ENCODE measurements around the gene NDUFAF8. TPM values are rescaled to one million over a fixed set of nuclear protein-coding genes. Genes with fewer than 3 reads are reported as not detected.

The NDUFAF8 gene
- total RNA-seq, 2 experiments from 2014 or later, result 129 to 165 TPM

DNA sequence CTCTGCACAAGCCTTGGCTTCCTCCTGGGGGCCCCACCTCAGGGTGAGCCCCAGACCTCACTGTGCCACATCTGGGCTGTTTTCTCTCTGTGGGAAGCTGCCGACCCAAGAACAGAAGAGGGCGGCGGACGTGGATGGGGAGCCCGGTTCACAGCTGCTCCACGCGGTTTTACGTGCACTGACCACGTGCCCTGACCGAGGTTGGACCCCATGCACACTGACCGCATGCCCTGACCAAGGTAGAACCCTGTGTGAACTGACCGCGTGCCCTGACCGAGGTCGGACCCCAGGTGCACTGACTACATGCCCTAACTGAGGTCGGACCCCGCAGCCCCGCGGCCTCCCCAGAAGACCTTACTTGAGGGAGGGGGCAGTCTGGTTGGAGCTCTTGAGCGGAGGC lies 36.0 kb upstream of the NDUFAF8 start:
- Histone ChIP-seq H3K4me2 (ENCODE audit: low read length) (no peak overlapping the region), H3K9me2 (ENCODE audit: insufficient read depth, low read length) (no peaks in the 10 kb centered on the region), H3K36me3 (ENCODE audit: insufficient read depth, low read length) (peaks cover 36% of the 10 kb centered on the region), H3K9me3 (ENCODE audit: low read length) (no peaks in the 10 kb centered on the region), H3K4me1 (ENCODE audit: insufficient read depth, low read length, poor library complexity, severe bottlenecking) (peaks cover 19% of the 10 kb centered on the region), H3K79me2 (ENCODE audit: insufficient read depth, low read depth, low read length) (no peaks in the 10 kb centered on the region), H4K20me1 (ENCODE audit: insufficient read depth, low read length) (no peaks in the 10 kb centered on the region), H3K4me3 (ENCODE audit: low read depth, low read length, poor library complexity, severe bottlenecking) (no peak overlapping the region), H3K27ac (ENCODE audit: low read depth, low read length, poor library complexity, severe bottlenecking) (no peak overlapping the region), H2AFZ (ENCODE audit: low read length) (no peak overlapping the region)
- intact Hi-C loops (cut with micrococcal nuclease; ENCODE audit: unreplicated experiment), result no loop called here
- CTCF ChIA-PET (ENCODE audit: unreplicated experiment), result no interaction called here
- no peak for TF ChIP-seq EZH2phosphoT487 (IDR thresholded peaks at IDR 0.05; ENCODE audit: borderline replicate concordance, low read depth, low read length)
- TF ChIP-seq, protein P1, sequence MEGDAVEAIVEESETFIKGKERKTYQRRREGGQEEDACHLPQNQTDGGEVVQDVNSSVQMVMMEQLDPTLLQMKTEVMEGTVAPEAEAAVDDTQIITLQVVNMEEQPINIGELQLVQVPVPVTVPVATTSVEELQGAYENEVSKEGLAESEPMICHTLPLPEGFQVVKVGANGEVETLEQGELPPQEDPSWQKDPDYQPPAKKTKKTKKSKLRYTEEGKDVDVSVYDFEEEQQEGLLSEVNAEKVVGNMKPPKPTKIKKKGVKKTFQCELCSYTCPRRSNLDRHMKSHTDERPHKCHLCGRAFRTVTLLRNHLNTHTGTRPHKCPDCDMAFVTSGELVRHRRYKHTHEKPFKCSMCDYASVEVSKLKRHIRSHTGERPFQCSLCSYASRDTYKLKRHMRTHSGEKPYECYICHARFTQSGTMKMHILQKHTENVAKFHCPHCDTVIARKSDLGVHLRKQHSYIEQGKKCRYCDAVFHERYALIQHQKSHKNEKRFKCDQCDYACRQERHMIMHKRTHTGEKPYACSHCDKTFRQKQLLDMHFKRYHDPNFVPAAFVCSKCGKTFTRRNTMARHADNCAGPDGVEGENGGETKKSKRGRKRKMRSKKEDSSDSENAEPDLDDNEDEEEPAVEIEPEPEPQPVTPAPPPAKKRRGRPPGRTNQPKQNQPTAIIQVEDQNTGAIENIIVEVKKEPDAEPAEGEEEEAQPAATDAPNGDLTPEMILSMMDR (conservative IDR thresholded peaks at IDR 0.05; ENCODE audit: low read length), result no peak
- no TSS peak for BruUV-seq (replicated peaks)
- no peak for DNase-seq (ENCODE audit: low spot score)
- POLR2A ChIA-PET, result interaction anchor here (0.6 kb wide), 1 partner anchor 62 kb away, joined by 3 read pairs; no protein-coding TSS in a partner anchor

DNA sequence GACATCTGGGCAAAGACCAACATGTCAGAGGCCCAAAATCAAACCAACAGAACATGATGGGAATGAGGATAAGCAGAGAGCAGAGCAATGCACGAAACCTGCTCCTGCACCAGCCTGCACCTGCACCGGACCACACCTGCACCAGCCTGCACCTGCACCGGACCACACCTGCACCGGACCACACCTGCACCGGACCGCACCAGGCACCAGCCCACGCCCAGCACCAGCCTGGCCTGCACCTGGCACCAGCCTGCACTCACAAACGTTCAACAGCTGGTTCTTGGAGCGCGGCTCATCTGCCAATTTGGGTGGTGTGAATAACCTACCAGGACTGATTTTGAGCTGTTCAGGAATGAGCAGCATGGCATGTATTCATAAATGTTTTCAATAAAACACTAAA lies 34.5 kb upstream of the NDUFAF8 start:
- H3K4me2 ChIP-seq (ENCODE audit: low read length), result no peak overlapping the region
- POLR2A ChIA-PET, result interaction anchor here (0.6 kb wide), 1 partner anchor 215 kb away, joined by 3 read pairs; no protein-coding TSS in a partner anchor
- H3K4me1 ChIP-seq (ENCODE audit: insufficient read depth, low read length, poor library complexity, severe bottlenecking), result peaks cover 19% of the 10 kb centered on the region
- no peak overlapping the region for H3K4me3 ChIP-seq (ENCODE audit: low read depth, low read length, poor library complexity, severe bottlenecking)
- no peak for DNase-seq (ENCODE audit: low spot score)
- H3K27ac ChIP-seq (ENCODE audit: low read depth, low read length, poor library complexity, severe bottlenecking), result no peak overlapping the region
- BruUV-seq (replicated peaks), result no TSS peak
- no peaks in the 10 kb centered on the region for H3K9me2 ChIP-seq (ENCODE audit: insufficient read depth, low read length)
- no peaks in the 10 kb centered on the region for H4K20me1 ChIP-seq (ENCODE audit: insufficient read depth, low read length)
- peaks cover 36% of the 10 kb centered on the region for H3K36me3 ChIP-seq (ENCODE audit: insufficient read depth, low read length)
- intact Hi-C loops (cut with micrococcal nuclease; ENCODE audit: unreplicated experiment), result no loop called here
- H2AFZ ChIP-seq (ENCODE audit: low read length), result no peak overlapping the region
- TF ChIP-seq, protein P1 (conservative IDR thresholded peaks at IDR 0.05; ENCODE audit: low read length), result no peak
- no peak for TF ChIP-seq EZH2phosphoT487 (IDR thresholded peaks at IDR 0.05; ENCODE audit: borderline replicate concordance, low read depth, low read length)
- no peaks in the 10 kb centered on the region for H3K79me2 ChIP-seq (ENCODE audit: insufficient read depth, low read depth, low read length)
- CTCF ChIA-PET (ENCODE audit: unreplicated experiment), result no interaction called here
- no peaks in the 10 kb centered on the region for H3K9me3 ChIP-seq (ENCODE audit: low read length)

DNA sequence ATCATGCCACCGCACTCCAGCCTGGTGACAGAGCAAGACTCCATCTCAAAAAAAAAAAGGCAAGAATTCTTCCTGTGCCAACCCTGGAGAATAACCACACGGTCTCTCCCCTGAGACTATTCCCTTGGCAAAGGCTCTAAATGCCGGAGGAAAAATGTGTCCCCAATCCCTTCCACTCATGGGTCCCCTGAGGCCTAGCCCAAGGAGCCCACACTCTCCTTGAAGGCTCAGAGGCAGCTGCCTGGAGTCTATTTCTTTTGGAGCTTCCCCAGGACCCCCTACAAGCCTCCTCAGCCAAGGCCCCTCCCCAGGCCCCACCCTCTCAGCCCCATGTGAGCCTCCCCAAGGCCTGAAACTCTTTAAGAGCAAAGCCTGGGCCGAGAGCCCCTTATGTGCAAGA lies 33.0 kb upstream of the NDUFAF8 start:
- no peak overlapping the region for H3K4me2 ChIP-seq (ENCODE audit: low read length)
- H3K9me2 ChIP-seq (ENCODE audit: insufficient read depth, low read length), result no peaks in the 10 kb centered on the region
- H3K4me1 ChIP-seq (ENCODE audit: insufficient read depth, low read length, poor library complexity, severe bottlenecking), result peaks cover 16% of the 10 kb centered on the region
- no peak overlapping the region for H2AFZ ChIP-seq (ENCODE audit: low read length)
- no peak for TF ChIP-seq EZH2phosphoT487 (IDR thresholded peaks at IDR 0.05; ENCODE audit: borderline replicate concordance, low read depth, low read length)
- TF ChIP-seq, protein P1 (conservative IDR thresholded peaks at IDR 0.05; ENCODE audit: low read length), result no peak
- intact Hi-C loops (cut with micrococcal nuclease; ENCODE audit: unreplicated experiment), result no loop called here
- no peak overlapping the region for H3K27ac ChIP-seq (ENCODE audit: low read depth, low read length, poor library complexity, severe bottlenecking)
- H3K9me3 ChIP-seq (ENCODE audit: low read length), result no peaks in the 10 kb centered on the region
- H3K79me2 ChIP-seq (ENCODE audit: insufficient read depth, low read depth, low read length), result no peaks in the 10 kb centered on the region
- no peak overlapping the region for H3K4me3 ChIP-seq (ENCODE audit: low read depth, low read length, poor library complexity, severe bottlenecking)
- POLR2A ChIA-PET, result interaction anchor here (1.2 kb wide), 1 partner anchor 21 kb away, joined by 3 read pairs; no protein-coding TSS in a partner anchor
- DNase-seq (ENCODE audit: low spot score), result no peak
- CTCF ChIA-PET (ENCODE audit: unreplicated experiment), result interaction anchor here (1.2 kb wide), 1 partner anchor 10 kb away, joined by 3 read pairs; no protein-coding TSS in a partner anchor
- BruUV-seq (replicated peaks), result no TSS peak
- peaks cover 35% of the 10 kb centered on the region for H3K36me3 ChIP-seq (ENCODE audit: insufficient read depth, low read length)
- no peaks in the 10 kb centered on the region for H4K20me1 ChIP-seq (ENCODE audit: insufficient read depth, low read length)
